Adrenal gland (tissue), 12 donors: ENCODE data around the gene TECR. TPM values are rescaled to one million over a fixed set of nuclear protein-coding genes. Genes with fewer than 3 reads are reported as not detected.

Experiments used
- DNase-seq, 7 donors: peaks; one replicate each; pipeline ENCODE4 v3.0.0-alpha.2; 2019 to 2020
- H3K27ac ChIP-seq, 5 donors: fragments of 200-600 bp; sonication (generic) in 4 of 5; 1 replicate in 3 of 5; 2 replicates in 2 of 5; pipeline versions ENCODE4 v1.5.1 to v1.8.0; 2016 to 2020; ENCODE audit warnings: mild to moderate bottlenecking in 1 of 5
- H3K27me3 ChIP-seq: fragments of 200-600 bp; 2 replicates; pipeline ENCODE4 v1.8.0; 2021
- H3K36me3 ChIP-seq, 2 donors: fragments of 200-600 bp; replicated peaks in 1 of 2; 1 replicate in 1 of 2; 2 replicates in 1 of 2; pipeline versions ENCODE4 v1.5.1 to v1.8.0; 2018 to 2022
- H3K4me1 ChIP-seq, 2 donors: fragments of 200-600 bp; replicated peaks in 1 of 2; 1 replicate in 1 of 2; 2 replicates in 1 of 2; pipeline versions ENCODE4 v1.5.1 to v1.8.0; 2018 to 2021
- H3K4me3 ChIP-seq, 4 donors: fragments of 200-600 bp; sonication (generic) in 3 of 4; one replicate each; pipeline ENCODE4 v1.5.1; 2016 to 2018
- H3K9me3 ChIP-seq, 3 donors: fragments of 200-600 bp; sonication (generic) in 1 of 3; replicated peaks in 1 of 3; 1 replicate in 2 of 3; 2 replicates in 1 of 3; pipeline versions ENCODE4 v1.5.1 to v1.8.0; 2016 to 2021
- POLR2A ChIP-seq, 2 donors: fragments of 450-650 bp; IDR thresholded peaks; one replicate each; pipeline ENCODE4 v1.6.1; 2017; ENCODE audit warnings: antibody characterized with exemption in 2 of 2, mild to moderate bottlenecking in 2 of 2, moderate library complexity in 1 of 2
- WGBS, 4 donors: extraction: QIAGEN DNeasy Blood & Tissue Kit in 2 of 4; methylation state at CpG; one replicate each; pipeline versions ENCODE4 v1.1.5 to v1.1.7; 2013 to 2017; 5-methylcytosine and 5-hydroxymethylcytosine counted together
- intact Hi-C, 2 donors: fragments of 100-400 bp; cut with DNase I; formaldehyde crosslinking; loops; one replicate each; pipeline versions ENCODE4 v1.14.1 to v1.15.0; 2022 to 2023
- polyA plus RNA-seq, 3 donors: library from polyadenylated mRNA; stranded (reverse); fragments of 200-250 nt in 2 of 3; fragments of 350-450 nt in 1 of 3; fragmentation: Illumina TruSeq in 1 of 3; extraction: RNeasy Lipid Tissue Mini Kit (QIAGEN cat#74804) in 1 of 3; gene quantifications; one replicate each; pipeline ENCODE4 v1.2.3, GENCODE V29; 2013 to 2014
- total RNA-seq, 9 donors: library from RNA; depleted of rRNA in 4 of 9; stranded (reverse); fragments of >200 nt in 4 of 9; fragments of 120-200 nt in 1 of 9; fragmentation: NEBNext Ultra II Directional in 1 of 9; extraction: Animal tissue kit (Norgen Biotek cat#: 25700) in 1 of 9; gene quantifications; one replicate each; pipeline versions ENCODE4 v1.1.0 to v1.2.4, GENCODE V29; 2013 to 2023
- TF ChIP-seq, protein P1 (sequence below), 6 experiments: fragments of 450-650 bp in 4 of 6; fragments of 200-600 bp in 2 of 6; sonication (generic) in 1 of 6; IDR thresholded peaks; 1 replicate in 5 of 6; 2 replicates in 1 of 6; pipeline versions ENCODE4 v1.5.1 to v1.8.0; 2016 to 2021; ENCODE audit warnings: antibody characterized with exemption in 6 of 6, mild to moderate bottlenecking in 2 of 6, moderate library complexity in 1 of 6
- donor health status: healthy with polysubstance abuse.
- donor health status: Bipolar disorder and iron deficiency.
- donor health status: DM: yes; HTN: yes; CAD: no.
- donor health status: DM: no; HTN: no; CAD: no.
- donor health status: DM: no; HTN: no; CAD: no.
- donor health status: DM: yes; HTN: yes; CAD: no.

TECR gene
- total and polyA plus RNA-seq, 12 donors, result 108 to 610 (median 219) TPM

DNA sequence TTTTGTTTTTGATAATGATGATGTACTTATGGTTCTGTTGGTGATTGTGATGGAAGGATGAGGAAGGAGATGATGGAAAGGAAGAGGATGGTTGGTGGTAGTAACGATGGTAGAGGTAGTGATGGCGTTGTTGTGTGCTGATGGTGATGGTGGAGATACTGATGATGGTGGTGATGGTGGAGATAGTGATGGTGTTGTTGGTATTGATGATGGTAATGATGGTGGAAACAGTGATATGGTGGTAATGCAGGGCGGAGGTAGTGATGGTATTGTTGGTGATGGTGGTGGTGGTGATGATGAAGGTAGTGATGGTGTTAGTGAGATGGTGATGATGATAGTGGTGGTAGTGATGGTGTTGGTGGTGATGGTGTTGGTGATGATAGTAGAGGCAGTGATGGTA is 66.2 kb downstream of the TECR start:
- H3K36me3 ChIP-seq, result no peaks in the 10 kb centered on the region
- no peak for DNase-seq
- peaks cover 8% of the 10 kb centered on the region for H3K27me3 ChIP-seq
- 82 to 92% (median 87%) methylated on average over 3 of the region's 3 CpGs for WGBS, 4 donors
- no peak for TF ChIP-seq POLR2A (IDR thresholded peaks at IDR 0.05)
- TF ChIP-seq, protein P1, sequence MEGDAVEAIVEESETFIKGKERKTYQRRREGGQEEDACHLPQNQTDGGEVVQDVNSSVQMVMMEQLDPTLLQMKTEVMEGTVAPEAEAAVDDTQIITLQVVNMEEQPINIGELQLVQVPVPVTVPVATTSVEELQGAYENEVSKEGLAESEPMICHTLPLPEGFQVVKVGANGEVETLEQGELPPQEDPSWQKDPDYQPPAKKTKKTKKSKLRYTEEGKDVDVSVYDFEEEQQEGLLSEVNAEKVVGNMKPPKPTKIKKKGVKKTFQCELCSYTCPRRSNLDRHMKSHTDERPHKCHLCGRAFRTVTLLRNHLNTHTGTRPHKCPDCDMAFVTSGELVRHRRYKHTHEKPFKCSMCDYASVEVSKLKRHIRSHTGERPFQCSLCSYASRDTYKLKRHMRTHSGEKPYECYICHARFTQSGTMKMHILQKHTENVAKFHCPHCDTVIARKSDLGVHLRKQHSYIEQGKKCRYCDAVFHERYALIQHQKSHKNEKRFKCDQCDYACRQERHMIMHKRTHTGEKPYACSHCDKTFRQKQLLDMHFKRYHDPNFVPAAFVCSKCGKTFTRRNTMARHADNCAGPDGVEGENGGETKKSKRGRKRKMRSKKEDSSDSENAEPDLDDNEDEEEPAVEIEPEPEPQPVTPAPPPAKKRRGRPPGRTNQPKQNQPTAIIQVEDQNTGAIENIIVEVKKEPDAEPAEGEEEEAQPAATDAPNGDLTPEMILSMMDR (IDR thresholded peaks at IDR 0.05), result no peak
- no peaks in the 10 kb centered on the region for H3K9me3 ChIP-seq
- H3K27ac ChIP-seq, result no peak overlapping the region
- intact Hi-C loops, result no loop called here
- no peaks in the 10 kb centered on the region for H3K4me1 ChIP-seq
- no peak overlapping the region for H3K4me3 ChIP-seq

DNA sequence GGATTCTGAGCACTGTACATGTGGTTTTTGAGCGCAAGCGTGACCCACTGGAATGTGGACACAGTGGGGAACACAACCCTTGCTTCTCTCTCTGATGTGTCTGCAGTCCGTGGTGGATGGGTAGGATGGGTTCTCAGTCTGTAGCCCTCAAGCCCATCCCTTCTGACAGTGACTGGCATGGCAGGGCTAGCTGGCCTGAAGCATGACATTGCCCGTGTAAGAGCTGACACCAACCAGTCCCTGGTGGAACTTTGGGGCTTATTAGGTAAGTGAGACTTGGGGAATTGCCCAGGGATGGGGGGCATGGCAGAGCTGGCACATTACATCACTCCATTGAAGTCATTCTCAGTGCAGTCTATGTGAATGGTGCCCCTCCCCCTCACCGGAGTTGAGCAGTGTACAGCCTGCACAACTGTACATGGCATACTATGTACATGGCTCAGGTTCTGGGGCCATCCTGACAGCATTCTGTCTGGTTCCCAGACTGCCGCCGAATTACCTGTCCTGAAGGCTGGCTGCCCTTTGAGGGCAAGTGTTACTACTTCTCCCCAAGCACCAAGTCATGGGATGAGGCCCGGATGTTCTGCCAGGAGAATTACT is 70.3 kb downstream of the TECR start:
- H3K4me1 ChIP-seq, result no peaks in the 10 kb centered on the region
- no peak overlapping the region for H3K27ac ChIP-seq
- no peaks in the 10 kb centered on the region for H3K9me3 ChIP-seq
- peaks cover 3% of the 10 kb centered on the region for H3K27me3 ChIP-seq
- TF ChIP-seq POLR2A (IDR thresholded peaks at IDR 0.05), result no peak
- TF ChIP-seq, protein P1 (IDR thresholded peaks at IDR 0.05), result no peak
- intact Hi-C loops, result no loop called here
- DNase-seq, result no peak
- H3K4me3 ChIP-seq, result no peak overlapping the region
- no peaks in the 10 kb centered on the region for H3K36me3 ChIP-seq
- WGBS, 4 donors, result 80 to 83% (median 81%) methylated on average over 5 to 8 of the region's 8 CpGs

DNA sequence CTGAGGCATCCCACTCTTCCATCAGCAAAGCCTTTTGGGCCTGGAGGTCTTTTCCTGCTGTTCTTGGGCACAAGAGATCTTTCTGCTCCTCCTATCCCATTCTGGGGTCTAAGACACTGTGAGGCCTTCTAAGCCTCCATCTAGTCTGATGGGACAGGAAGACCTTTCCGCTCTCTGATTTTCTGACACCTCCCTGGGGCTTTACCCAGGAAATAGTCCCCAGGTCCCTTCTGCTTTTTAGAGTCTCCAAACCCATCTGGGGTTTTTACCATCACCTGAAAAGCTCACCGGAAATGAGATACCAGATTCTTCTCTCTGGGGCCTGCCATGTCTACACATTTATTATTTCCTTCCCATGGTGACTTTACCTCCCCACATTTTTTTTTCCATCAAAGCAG is 74.6 kb downstream of the TECR start:
- WGBS, 4 donors, result 63 to 93% (median 80%) methylated on average over 2 of the region's 2 CpGs
- TF ChIP-seq, protein P1 (IDR thresholded peaks at IDR 0.05), result no peak
- no peak for TF ChIP-seq POLR2A (IDR thresholded peaks at IDR 0.05)
- no peaks in the 10 kb centered on the region for H3K4me1 ChIP-seq
- no peak overlapping the region for H3K4me3 ChIP-seq
- intact Hi-C loops, result no loop called here
- H3K9me3 ChIP-seq, result no peaks in the 10 kb centered on the region
- H3K27me3 ChIP-seq, result no peaks in the 10 kb centered on the region
- no peak overlapping the region for H3K27ac ChIP-seq
- no peaks in the 10 kb centered on the region for H3K36me3 ChIP-seq
- no peak for DNase-seq

DNA sequence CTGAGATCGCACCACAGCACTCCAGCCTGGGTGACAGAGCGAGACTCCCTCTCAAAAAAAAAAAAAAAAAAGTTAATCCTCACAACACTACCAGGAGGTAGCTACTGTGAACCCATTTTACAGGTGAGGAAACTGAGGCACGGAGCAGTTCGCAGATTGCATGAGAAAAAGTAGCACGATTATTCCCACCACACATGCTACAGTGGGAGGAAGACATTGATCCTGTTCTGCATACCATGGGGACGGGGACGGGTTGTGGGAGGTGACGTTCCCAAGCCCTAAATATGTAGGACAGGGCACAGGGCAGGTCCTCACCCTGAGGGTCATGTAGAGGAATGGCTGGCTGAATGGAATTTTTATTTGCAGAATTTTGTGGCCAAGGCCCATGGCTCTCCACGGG is 77.2 kb downstream of the TECR start:
- H3K4me3 ChIP-seq, result no peak overlapping the region
- H3K9me3 ChIP-seq, result no peaks in the 10 kb centered on the region
- TF ChIP-seq, protein P1 (IDR thresholded peaks at IDR 0.05), result no peak
- no peak overlapping the region for H3K27ac ChIP-seq
- H3K4me1 ChIP-seq, result no peaks in the 10 kb centered on the region
- no peak for DNase-seq
- WGBS, 4 donors, result 71 to 73% (median 72%) methylated on average over 9 of the region's 9 CpGs
- intact Hi-C loops, result no loop called here
- no peaks in the 10 kb centered on the region for H3K36me3 ChIP-seq
- no peaks in the 10 kb centered on the region for H3K27me3 ChIP-seq
